Type B pancreatic cell (in vitro differentiated cells): Measurements from ENCODE around the gene TM9SF1. TPM values are rescaled to one million over a fixed set of nuclear protein-coding genes. Genes with fewer than 3 reads are reported as not detected.

Experiments
- DNase-seq: peaks from one replicate; pipeline ENCODE4 v3.0.0; 2021; ENCODE audit warnings: mixed read lengths; ENCODE audit not compliant: unreplicated experiment; ENCODE audit errors: extremely low spot score
- H3K27ac Mint-ChIP-seq: 2 replicates; pipeline ENCODE4 v1.8.0; 2021; ENCODE audit warnings: mild to moderate bottlenecking, mixed read lengths
- H3K27me3 Mint-ChIP-seq: 2 replicates; pipeline ENCODE4 v1.8.0; 2021; ENCODE audit warnings: mixed read lengths
- H3K36me3 Mint-ChIP-seq: 2 replicates; pipeline ENCODE4 v1.8.0; 2021; ENCODE audit warnings: mixed read lengths
- H3K4me1 Mint-ChIP-seq: one replicate; pipeline ENCODE4 v1.8.0; 2021; ENCODE audit warnings: mixed read lengths; ENCODE audit not compliant: unreplicated experiment
- H3K4me3 Mint-ChIP-seq: 2 replicates; pipeline ENCODE4 v1.8.0; 2021; ENCODE audit warnings: mild to moderate bottlenecking, mixed read lengths
- H3K9me3 Mint-ChIP-seq: 2 replicates; pipeline ENCODE4 v1.8.0; 2021; ENCODE audit warnings: mixed read lengths
- CTCF ChIP-seq: fragments of 200-600 bp; sonication (generic); conservative IDR thresholded peaks from 2 replicates; pipeline ENCODE4 v1.5.0; 2021; ENCODE audit warnings: antibody characterized with exemption, mild to moderate bottlenecking
- total RNA-seq: library from RNA; stranded (reverse); gene quantifications from 2 replicates; pipeline ENCODE4 v1.2.1, GENCODE V29; 2021; ENCODE audit warnings: low replicate concordance

The TM9SF1 gene
- total RNA-seq, 1 donor from 2014 or later, result 50.5 TPM

DNA sequence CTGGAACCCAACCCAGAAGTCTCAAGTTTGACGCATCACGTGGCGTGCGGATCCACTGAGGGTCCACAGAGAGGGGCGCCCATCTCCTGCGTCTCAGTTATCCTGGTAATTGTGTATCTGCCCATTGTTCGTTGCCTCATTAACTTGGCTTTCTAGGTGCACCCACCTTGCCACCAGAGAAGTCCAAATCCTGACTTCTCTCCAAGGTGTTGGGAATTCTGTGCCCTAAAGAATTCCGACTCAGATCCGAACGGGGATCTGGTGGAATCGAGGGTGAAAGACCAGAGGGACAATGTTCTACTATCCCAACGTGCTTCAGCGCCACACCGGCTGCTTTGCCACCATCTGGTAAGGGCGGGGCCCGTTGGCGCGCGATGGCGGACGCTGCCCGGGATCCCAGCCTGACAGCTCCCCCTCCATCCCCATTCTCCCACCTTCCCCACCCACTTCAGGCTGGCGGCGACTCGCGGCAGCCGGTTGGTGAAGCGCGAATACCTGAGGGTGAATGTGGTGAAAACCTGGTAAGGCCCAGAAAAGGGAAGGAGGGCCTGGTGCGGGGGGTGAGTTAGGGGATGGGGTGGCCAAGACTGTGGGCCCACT, 22.9 kb downstream of the TM9SF1 start:
- Mint-ChIP-seq H3K27ac (peak overlapping the region; percentile 90), H3K4me3 (peak overlapping the region; percentile 92), H3K4me1 (peaks cover 25% of the 10 kb centered on the region), H3K9me3 (no peaks in the 10 kb centered on the region), H3K27me3 (no peaks in the 10 kb centered on the region), H3K36me3 (peaks cover 20% of the 10 kb centered on the region)
- TF ChIP-seq CTCF, result no peak
- no peak for DNase-seq

DNA sequence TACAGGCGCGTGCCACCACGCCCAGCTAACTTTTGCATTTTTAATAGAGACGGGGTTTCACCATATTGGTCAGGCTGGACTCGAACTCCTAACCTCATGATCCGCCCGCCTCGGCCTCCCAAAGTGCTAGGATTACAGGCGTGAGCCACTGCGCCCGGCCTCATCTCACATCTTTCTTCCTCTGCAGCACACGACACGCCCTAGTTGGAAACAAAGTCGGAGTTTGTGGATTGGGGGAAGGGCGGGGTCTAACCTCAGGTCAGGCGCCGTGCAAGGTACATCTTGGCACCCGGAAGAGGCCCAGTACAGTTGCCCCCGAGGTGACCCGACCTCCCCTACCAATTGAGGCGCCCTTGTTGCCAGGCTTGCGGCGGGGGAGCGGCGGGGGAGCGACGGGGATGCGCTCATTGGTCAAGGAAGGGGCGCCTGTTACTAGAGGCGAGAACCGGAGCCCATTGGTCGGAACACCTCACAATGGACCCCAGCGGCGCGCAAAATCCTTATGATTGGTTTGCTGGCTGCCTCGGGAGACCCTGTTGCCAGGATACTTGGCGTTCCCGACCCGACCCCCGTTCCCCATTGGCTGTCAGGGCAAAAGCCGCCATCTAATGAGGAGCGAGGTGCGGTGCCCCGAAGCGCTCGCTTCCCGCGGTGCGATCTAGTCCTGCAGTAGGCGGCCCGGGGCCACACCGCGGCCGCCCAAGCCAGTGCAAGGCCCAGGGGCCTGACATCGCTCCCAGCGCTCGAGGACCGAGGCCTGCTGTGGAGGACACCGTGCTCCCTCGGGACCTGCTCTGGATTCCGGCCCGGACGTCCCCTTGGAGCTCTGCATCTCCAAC, 23.6 kb downstream of the TM9SF1 start, which contains the start of gene REC8:
TSS of gene REC8 (plus strand) at position 659 of the 839 bp plus-strand sequence. CDS start 473 bp downstream, outside the sequence.
- H3K4me1 Mint-ChIP-seq, result peaks cover 25% of the 10 kb centered on the region
- H3K4me3 Mint-ChIP-seq, result peak within 1 kb of the TSS; percentile 92
- no peak for TF ChIP-seq CTCF
- peak; percentile 97 for DNase-seq
- no peaks in the 10 kb centered on the region for H3K27me3 Mint-ChIP-seq
- no peaks in the 10 kb centered on the region for H3K9me3 Mint-ChIP-seq
- H3K27ac Mint-ChIP-seq, result peak within 1 kb of the TSS; percentile 90
- H3K36me3 Mint-ChIP-seq, result peaks cover 21% of the 10 kb centered on the region

GRCh38 chr14:24167469-24168114, 27.6 kb downstream of the TM9SF1 start:
- no peak for TF ChIP-seq CTCF
- no peak for DNase-seq
- no peak overlapping the region for H3K27ac Mint-ChIP-seq
- no peaks in the 10 kb centered on the region for H3K9me3 Mint-ChIP-seq
- H3K4me1 Mint-ChIP-seq, result peaks cover 16% of the 10 kb centered on the region
- no peak overlapping the region for H3K4me3 Mint-ChIP-seq
- peaks cover 22% of the 10 kb centered on the region for H3K36me3 Mint-ChIP-seq
- H3K27me3 Mint-ChIP-seq, result no peaks in the 10 kb centered on the region

DNA sequence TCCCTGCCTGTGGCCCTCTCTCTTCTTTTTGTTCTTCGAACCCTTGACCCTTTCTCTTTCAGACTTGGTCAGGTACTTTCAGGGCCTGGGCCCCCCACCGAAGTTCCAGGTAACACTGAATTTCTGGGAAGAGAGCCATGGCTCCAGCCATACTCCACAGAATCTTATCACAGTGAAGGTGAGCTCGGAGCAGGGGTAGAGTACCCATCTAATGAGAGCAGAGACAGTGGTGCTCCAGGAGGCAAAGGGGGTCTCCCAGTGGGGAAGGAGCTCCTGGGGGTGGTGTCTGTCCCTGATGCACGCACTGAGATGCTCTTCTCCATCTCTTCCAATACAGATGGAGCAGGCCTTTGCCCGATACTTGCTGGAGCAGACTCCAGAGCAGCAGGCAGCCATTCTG, 29.5 kb downstream of the TM9SF1 start:
- peaks cover 26% of the 10 kb centered on the region for H3K4me1 Mint-ChIP-seq
- H3K27me3 Mint-ChIP-seq, result no peaks in the 10 kb centered on the region
- H3K27ac Mint-ChIP-seq, result peak overlapping the region; percentile 43
- DNase-seq, result no peak
- H3K4me3 Mint-ChIP-seq, result no peak overlapping the region
- no peaks in the 10 kb centered on the region for H3K9me3 Mint-ChIP-seq
- TF ChIP-seq CTCF, result no peak
- peaks cover 28% of the 10 kb centered on the region for H3K36me3 Mint-ChIP-seq

GRCh38 chr14:24164518-24164991, 30.7 kb downstream of the TM9SF1 start:
- Mint-ChIP-seq H3K27me3 (no peaks in the 10 kb centered on the region), H3K9me3 (no peaks in the 10 kb centered on the region), H3K36me3 (peaks cover 28% of the 10 kb centered on the region), H3K4me3 (no peak overlapping the region), H3K27ac (peak overlapping the region; percentile 64), H3K4me1 (peaks cover 23% of the 10 kb centered on the region)
- DNase-seq, result no peak
- no peak for TF ChIP-seq CTCF
